HG03442 (cell line): Measurements from ENCODE around the gene DTX4.
A peak's percentile ranks its signal among the peaks of the same experiment; 100 is the strongest.

ENCODE experiments used
- ATAC-seq: cut with Tn5 transposase; IDR thresholded peaks from one replicate; pipeline ENCODE4 v1.9.1; 2021; ENCODE audit warnings: mild to moderate bottlenecking, moderate library complexity; ENCODE audit not compliant: unreplicated experiment

Gene DTX4

GRCh38 chr11:59216641-59217564 is 45.0 kb downstream of the DTX4 start:
- peak; percentile 87 for ATAC-seq

GRCh38 chr11:59218319-59218718 is 46.4 kb downstream of the DTX4 start:
- no peak for ATAC-seq

GRCh38 chr11:59218893-59219292 is 47.0 kb downstream of the DTX4 start:
- no peak for ATAC-seq

GRCh38 chr11:59219836-59220235 is 47.9 kb downstream of the DTX4 start:
- no peak for ATAC-seq

GRCh38 chr11:59221441-59221840 is 49.5 kb downstream of the DTX4 start:
- no peak for ATAC-seq

GRCh38 chr11:59222464-59223060 is 50.6 kb downstream of the DTX4 start:
- no peak for ATAC-seq

- no peak for ATAC-seq
Observed at GRCh38 chr11:59223177-59223576, 51.2 kb downstream of the DTX4 start.

- no peak for ATAC-seq
Observed at GRCh38 chr11:59223611-59224010, 51.7 kb downstream of the DTX4 start.

- peak; percentile 51 for ATAC-seq
Observed at GRCh38 chr11:59224351-59224928, 52.5 kb downstream of the DTX4 start.

- ATAC-seq: peak; percentile 41
Observed at GRCh38 chr11:59225017-59225416, 53.1 kb downstream of the DTX4 start.

GRCh38 chr11:59226396-59226795 is 54.5 kb downstream of the DTX4 start:
- no peak for ATAC-seq

GRCh38 chr11:59240322-59240721 is 68.4 kb downstream of the DTX4 start:
- no peak for ATAC-seq

- ATAC-seq: no peak
Observed at GRCh38 chr11:59243633-59244032, 71.7 kb downstream of the DTX4 start.

GRCh38 chr11:59247531-59248227 is 75.7 kb downstream of the DTX4 start:
- no peak for ATAC-seq

GRCh38 chr11:59249535-59249934 is 77.6 kb downstream of the DTX4 start:
- ATAC-seq: no peak

- ATAC-seq: no peak
Observed at GRCh38 chr11:59253001-59253400, 81.1 kb downstream of the DTX4 start.

GRCh38 chr11:59254286-59254685 is 82.4 kb downstream of the DTX4 start:
- ATAC-seq: no peak

GRCh38 chr11:59255281-59255680 is 83.3 kb downstream of the DTX4 start:
- no peak for ATAC-seq
